GM21576 (cell line): ENCODE measurements around the gene NAT14.
"Not testable (repeated sequence)": the region's sequence is repeated elsewhere in the genome, so short reads cannot be mapped to it uniquely, and the experiment has no call there.

Source experiments
- ATAC-seq: cut with Tn5 transposase; IDR thresholded peaks from one replicate; pipeline ENCODE4 v1.9.1; 2021; ENCODE audit warnings: mild to moderate bottlenecking, moderate library complexity; ENCODE audit not compliant: unreplicated experiment

NAT14 gene

GRCh38 chr19:55534280-55534679 lies 49.3 kb downstream of the NAT14 start:
- ATAC-seq = not testable (repeated sequence)

- ATAC-seq = no peak
Measured at GRCh38 chr19:55535173-55535964, 50.4 kb downstream of the NAT14 start.

- ATAC-seq = no peak
Measured at GRCh38 chr19:55535965-55536350, 51.0 kb downstream of the NAT14 start.

GRCh38 chr19:55536366-55536765 lies 51.4 kb downstream of the NAT14 start:
- no peak for ATAC-seq
